Calu3 (cell line): ENCODE results near the gene KCNT1. TPM values are rescaled to one million over a fixed set of nuclear protein-coding genes. Genes with fewer than 3 reads are reported as not detected.

Experiments
- BruUV-seq: library from RNA; stranded (reverse); fragments of 400-500 nt; replicated peaks from 2 replicates; lab custom pipeline; 2021; lab: Mats Ljungman, UMichigan
- CTCF ChIA-PET: fragments of 300-600 bp; sonication (Branson Sonifier 250); formaldehyde crosslinking; loops from one replicate; lab custom pipeline; 2022; ENCODE audit warnings: antibody characterized with exemption; lab: Charles Lee
- DNase-seq: peaks from one replicate; pipeline ENCODE4 v3.0.0; 2022
- H3K27ac Mint-ChIP-seq: one replicate; pipeline ENCODE4 v1.8.0; 2022; ENCODE audit warnings: mixed read lengths; ENCODE audit not compliant: unreplicated experiment
- H3K27me3 Mint-ChIP-seq: one replicate; pipeline ENCODE4 v1.8.0; 2022; ENCODE audit warnings: mixed read lengths; ENCODE audit not compliant: unreplicated experiment
- H3K36me3 Mint-ChIP-seq: one replicate; pipeline ENCODE4 v1.8.0; 2022; ENCODE audit warnings: mild to moderate bottlenecking, moderate library complexity, mixed read lengths; ENCODE audit not compliant: insufficient read depth, unreplicated experiment
- H3K4me1 Mint-ChIP-seq: one replicate; pipeline ENCODE4 v1.8.0; 2022; ENCODE audit warnings: mild to moderate bottlenecking, low read depth, mixed read lengths; ENCODE audit not compliant: unreplicated experiment
- H3K4me3 Mint-ChIP-seq: one replicate; pipeline ENCODE4 v1.8.0; 2022; ENCODE audit warnings: mild to moderate bottlenecking, low read depth, moderate library complexity, mixed read lengths; ENCODE audit not compliant: unreplicated experiment
- H3K9me3 Mint-ChIP-seq: one replicate; pipeline ENCODE4 v1.8.0; 2022; ENCODE audit warnings: low read depth, mixed read lengths; ENCODE audit not compliant: unreplicated experiment
- intact Hi-C: fragments of 100-400 bp; cut with micrococcal nuclease; formaldehyde crosslinking; loops from one replicate; pipeline ENCODE4 v1.10.0; 2022; ENCODE audit not compliant: unreplicated experiment
- total RNA-seq: library from RNA; stranded (reverse); gene quantifications from 2 replicates; pipeline ENCODE4 v1.2.3, GENCODE V29; 2022
- TF ChIP-seq, protein P1 (sequence below): fragments of 200-600 bp; IDR thresholded peaks from one replicate; pipeline ENCODE4 v1.8.0; 2022; ENCODE audit warnings: antibody characterized with exemption; ENCODE audit not compliant: unreplicated experiment

The KCNT1 gene
- total RNA-seq, 1 experiment from 2014 or later, result not detected

DNA sequence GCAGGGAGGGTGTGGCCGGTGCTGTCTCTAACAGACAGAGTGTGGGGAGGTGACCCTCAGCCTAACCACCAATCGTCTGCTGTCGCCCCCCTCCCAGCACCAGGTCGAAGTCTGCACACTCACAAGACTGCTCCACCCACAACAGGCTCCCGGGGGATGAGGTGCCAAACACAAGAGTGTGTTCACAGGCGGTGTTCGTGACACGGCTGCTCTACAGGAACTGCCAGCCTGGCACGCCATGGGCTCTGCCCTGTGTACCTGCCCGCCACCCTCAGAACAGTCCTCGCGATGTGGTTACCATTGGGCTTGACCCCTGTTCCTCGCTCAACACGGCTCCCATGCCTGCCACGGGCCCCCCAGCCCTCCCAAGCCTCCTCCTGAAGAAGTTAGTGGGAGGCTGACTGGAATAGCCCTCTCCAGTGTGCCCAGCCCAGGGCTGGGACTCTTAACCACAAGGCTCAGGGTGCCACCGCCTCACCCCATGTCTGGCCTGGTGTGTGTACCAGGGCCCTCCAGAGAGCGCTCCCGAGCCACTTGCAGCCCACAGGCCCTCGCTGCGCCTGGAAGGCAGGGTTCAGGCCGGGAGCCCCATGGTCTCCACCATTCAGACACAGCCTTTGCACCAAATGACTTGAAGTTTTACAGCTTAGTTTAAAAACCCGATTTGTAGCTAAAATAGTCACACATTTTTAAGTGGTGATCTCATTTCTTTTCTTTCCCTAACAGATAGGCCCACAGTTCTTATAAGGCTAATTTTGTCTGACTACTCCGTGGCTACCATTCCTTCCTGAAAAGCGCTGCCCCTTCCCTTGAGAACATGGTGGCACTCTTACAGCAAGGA lies 102.8 kb downstream of the KCNT1 start:
- no peaks in the 10 kb centered on the region for H3K27me3 Mint-ChIP-seq
- CTCF ChIA-PET, result no interaction called here
- H3K27ac Mint-ChIP-seq, result no peak overlapping the region
- TF ChIP-seq, protein P1, sequence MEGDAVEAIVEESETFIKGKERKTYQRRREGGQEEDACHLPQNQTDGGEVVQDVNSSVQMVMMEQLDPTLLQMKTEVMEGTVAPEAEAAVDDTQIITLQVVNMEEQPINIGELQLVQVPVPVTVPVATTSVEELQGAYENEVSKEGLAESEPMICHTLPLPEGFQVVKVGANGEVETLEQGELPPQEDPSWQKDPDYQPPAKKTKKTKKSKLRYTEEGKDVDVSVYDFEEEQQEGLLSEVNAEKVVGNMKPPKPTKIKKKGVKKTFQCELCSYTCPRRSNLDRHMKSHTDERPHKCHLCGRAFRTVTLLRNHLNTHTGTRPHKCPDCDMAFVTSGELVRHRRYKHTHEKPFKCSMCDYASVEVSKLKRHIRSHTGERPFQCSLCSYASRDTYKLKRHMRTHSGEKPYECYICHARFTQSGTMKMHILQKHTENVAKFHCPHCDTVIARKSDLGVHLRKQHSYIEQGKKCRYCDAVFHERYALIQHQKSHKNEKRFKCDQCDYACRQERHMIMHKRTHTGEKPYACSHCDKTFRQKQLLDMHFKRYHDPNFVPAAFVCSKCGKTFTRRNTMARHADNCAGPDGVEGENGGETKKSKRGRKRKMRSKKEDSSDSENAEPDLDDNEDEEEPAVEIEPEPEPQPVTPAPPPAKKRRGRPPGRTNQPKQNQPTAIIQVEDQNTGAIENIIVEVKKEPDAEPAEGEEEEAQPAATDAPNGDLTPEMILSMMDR, result no peak
- DNase-seq, result no peak
- no peaks in the 10 kb centered on the region for H3K9me3 Mint-ChIP-seq
- no peak overlapping the region for H3K4me3 Mint-ChIP-seq
- no TSS peak for BruUV-seq
- H3K4me1 Mint-ChIP-seq, result no peaks in the 10 kb centered on the region
- peaks cover under 1% of the 10 kb centered on the region for H3K36me3 Mint-ChIP-seq
- intact Hi-C loops, result no loop called here

- no TSS peak for BruUV-seq
Observed at GRCh38 chr9:135805422-135806022, 103.5 kb downstream of the KCNT1 start.

DNA sequence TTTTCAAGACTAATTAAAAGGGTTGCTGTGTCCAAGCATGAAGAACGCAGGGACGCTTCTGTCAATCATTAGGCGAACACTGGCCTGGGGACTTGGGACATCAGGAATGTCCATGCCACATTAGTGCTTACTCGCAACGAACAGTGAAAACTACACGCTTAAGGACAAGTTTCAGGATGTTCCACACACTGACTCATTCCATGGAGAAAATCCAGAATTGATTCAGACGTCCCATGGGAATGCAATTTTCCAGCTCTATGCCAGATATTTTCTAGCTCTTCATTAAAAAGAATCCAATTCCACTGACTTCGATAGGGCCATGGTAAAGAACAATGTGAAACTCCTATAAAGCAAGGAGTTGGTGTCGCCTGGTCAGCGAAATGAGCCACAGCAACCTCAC lies 107.2 kb downstream of the KCNT1 start:
- CTCF ChIA-PET, result no interaction called here
- H3K9me3 Mint-ChIP-seq, result no peaks in the 10 kb centered on the region
- BruUV-seq, result no TSS peak
- no peaks in the 10 kb centered on the region for H3K4me1 Mint-ChIP-seq
- no peak overlapping the region for H3K27ac Mint-ChIP-seq
- no peak overlapping the region for H3K4me3 Mint-ChIP-seq
- intact Hi-C loops, result no loop called here
- TF ChIP-seq, protein P1, result no peak
- H3K27me3 Mint-ChIP-seq, result no peaks in the 10 kb centered on the region
- DNase-seq, result no peak
- peaks cover 18% of the 10 kb centered on the region for H3K36me3 Mint-ChIP-seq

More at GRCh38 chr9:135805422-135806022, 103.5 kb downstream of the KCNT1 start:
- DNase-seq, result no peak
- no peaks in the 10 kb centered on the region for H3K27me3 Mint-ChIP-seq
- peaks cover 8% of the 10 kb centered on the region for H3K36me3 Mint-ChIP-seq
- CTCF ChIA-PET, result no interaction called here
- H3K4me1 Mint-ChIP-seq, result no peaks in the 10 kb centered on the region
- no peak overlapping the region for H3K4me3 Mint-ChIP-seq
- no peak overlapping the region for H3K27ac Mint-ChIP-seq
- no peaks in the 10 kb centered on the region for H3K9me3 Mint-ChIP-seq
- intact Hi-C loops, result no loop called here
- TF ChIP-seq, protein P1, result no peak

- no TSS peak for BruUV-seq
- H3K36me3 Mint-ChIP-seq, result peaks cover 25% of the 10 kb centered on the region
- intact Hi-C loops, result no loop called here
- H3K27ac Mint-ChIP-seq, result no peak overlapping the region
- H3K9me3 Mint-ChIP-seq, result no peaks in the 10 kb centered on the region
- TF ChIP-seq, protein P1, result no peak
- DNase-seq, result no peak
- H3K4me3 Mint-ChIP-seq, result no peak overlapping the region
- no peaks in the 10 kb centered on the region for H3K4me1 Mint-ChIP-seq
- CTCF ChIA-PET, result no interaction called here
- H3K27me3 Mint-ChIP-seq, result no peaks in the 10 kb centered on the region
Observed at GRCh38 chr9:135810806-135811575, 109.0 kb downstream of the KCNT1 start.
